GM21737 (cell line): Measurements from ENCODE around the gene PCSK6.
"Not testable (repeated sequence)": the region's sequence is repeated elsewhere in the genome, so short reads cannot be mapped to it uniquely, and the experiment has no call there.

Source experiments
- ATAC-seq: cut with Tn5 transposase; IDR thresholded peaks from one replicate; pipeline ENCODE4 v1.9.1; 2021; ENCODE audit warnings: mild to moderate bottlenecking, moderate library complexity; ENCODE audit not compliant: unreplicated experiment

Gene PCSK6

GRCh38 chr15:101362986-101363566, 126.4 kb downstream of the PCSK6 start:
- ATAC-seq, result no peak

GRCh38 chr15:101362359-101362758, 127.1 kb downstream of the PCSK6 start:
- no peak for ATAC-seq

DNA sequence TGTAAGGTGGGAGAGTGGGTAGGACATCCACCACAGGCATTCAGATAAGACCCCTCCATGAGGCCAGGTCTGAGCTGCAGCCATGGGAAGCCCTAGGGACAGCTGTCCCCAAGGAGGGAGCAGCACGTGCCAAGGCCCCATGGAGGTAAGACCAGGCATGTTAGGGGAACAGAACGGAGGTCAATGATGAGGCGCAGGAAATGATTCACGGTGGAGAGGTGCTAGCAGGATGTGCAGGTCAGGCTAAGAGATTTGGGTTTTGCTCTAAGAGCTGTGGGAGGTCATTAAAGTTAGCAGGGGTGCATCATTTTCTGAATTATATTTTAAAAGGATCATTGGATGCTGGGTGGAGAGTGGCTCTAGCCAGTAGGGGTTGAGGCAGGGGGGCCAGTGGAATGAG, 128.1 kb downstream of the PCSK6 start:
- no peak for ATAC-seq

- no peak for ATAC-seq
Observed at GRCh38 chr15:101359365-101359947, 130.1 kb downstream of the PCSK6 start.

DNA sequence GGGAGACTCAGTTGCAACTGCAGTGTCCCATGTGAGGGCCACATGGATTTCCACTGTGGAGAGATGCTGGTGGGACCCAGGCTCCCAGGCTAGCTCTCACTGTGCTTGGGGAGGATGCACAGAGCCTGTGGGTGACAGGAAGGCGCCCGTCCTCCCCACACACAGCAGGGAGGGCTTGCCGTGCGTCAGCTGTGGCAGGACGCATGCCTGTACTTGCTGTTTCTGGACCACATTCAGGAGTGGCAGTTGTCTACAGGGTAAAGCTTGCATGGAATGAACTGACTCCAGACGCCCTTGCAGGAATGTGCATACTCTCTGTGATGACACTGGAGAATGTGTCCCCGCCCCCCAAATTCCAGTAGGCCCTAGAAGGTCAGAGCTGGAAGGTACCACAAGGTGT, 130.6 kb downstream of the PCSK6 start:
- no peak for ATAC-seq

DNA sequence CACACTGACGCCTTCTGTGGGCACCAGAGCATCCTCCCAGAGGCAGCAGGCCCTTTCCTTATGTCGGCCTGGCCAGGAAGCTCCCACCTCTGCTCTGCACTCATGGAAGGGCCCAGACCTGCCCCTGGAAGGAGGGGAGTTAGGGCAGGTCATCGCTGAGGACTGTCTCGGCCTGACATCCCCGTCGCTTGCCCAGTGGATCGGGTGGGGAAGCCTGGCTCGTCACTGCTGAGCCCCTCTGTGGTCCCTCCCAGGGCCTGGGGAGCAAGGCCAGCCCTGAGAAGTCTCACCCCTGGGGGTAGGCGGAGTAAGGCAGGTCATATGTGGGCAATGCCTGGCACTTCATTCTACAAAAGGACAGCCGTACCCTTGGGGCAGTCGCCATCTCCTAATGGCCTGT, 131.6 kb downstream of the PCSK6 start:
- no peak for ATAC-seq

DNA sequence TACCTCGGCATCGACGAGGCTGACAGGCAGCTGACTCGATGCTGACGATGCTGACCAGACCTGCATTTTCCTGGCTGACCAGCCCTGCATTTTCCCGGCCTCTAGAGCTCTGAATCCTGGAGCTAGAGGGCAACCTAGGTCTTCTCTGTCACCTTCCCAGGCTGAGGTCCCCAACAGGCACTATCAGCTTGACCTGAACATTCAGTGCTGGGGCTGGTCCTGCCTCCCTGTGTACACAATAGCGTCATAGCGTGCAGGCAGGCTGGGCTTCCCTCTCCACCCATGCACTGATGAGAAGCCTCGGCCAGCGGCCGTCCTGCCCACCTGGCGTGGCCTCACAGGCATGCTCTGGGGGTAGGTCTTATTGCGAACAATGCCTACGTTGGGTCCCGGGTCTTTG, 132.2 kb downstream of the PCSK6 start:
- no peak for ATAC-seq

DNA sequence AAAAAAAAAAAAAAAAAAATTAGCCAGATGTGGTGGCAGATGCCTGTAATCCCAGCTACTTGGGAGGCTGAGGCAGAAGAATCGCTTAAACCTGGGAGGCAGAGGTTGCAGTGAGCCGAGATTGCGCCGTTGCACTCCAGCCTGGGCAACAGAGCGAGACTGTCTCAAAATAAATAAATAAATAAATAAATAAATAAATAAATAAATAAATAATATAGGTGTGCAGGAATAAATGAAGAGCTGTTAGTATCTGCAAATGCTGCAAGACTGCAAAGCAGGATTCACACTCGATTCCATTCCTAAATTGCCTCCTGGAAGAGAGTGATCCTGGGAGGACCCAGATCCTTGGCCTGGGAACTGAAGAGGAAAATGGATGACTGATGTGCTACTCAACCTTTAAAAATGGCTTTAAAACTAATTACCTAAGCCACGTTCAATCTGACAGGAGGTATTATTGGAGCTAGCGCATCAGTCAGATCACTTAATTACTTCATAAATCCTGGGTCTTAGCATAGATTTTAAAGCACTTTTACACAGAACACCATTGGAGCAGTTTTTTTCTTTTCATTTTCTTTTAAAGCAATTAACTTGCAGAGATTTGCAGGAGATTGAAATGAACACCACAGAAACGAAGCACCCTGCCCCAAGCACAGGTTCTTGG, 132.9 kb downstream of the PCSK6 start:
- not testable (repeated sequence) for ATAC-seq

DNA sequence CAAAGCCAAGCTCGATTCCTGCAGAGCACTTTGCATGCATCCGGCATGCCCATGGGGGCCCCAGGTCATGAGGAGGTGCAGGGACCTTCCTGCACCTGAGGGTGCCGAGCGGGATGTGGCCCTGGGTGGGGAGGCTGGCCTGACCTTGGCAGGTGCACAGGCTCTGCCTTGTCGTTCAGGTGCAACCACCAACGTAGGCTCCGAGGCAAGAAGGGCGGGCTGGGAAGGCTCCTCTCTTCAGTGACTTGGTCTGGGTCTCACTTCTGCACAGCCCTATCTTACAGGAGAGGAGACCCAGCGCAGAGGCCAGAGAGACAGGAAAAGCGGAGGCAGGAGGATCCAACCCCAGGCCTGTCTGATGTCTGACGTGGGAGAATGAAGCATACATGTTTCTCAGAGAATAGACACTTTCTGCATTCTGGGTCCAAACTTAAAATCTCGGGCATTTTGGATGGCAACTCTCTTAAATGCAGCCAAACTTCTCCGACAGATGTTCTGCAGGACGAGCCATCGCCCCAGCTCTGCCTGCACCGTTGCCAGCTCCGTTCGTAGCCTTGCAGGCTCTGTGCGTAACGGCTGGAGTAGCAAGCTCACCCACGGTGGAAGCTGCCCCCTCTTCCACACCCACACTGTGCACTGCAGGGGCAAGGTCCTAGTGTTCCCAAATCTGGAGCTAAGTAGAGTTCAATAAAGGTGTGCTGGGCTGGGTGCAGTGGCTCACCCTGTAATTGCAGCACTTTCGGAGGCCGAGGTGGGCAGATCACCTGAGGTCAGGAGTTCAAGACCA, 133.6 kb downstream of the PCSK6 start:
- ATAC-seq, result no peak

- no peak for ATAC-seq
Observed at GRCh38 chr15:101354891-101355623, 134.4 kb downstream of the PCSK6 start.

DNA sequence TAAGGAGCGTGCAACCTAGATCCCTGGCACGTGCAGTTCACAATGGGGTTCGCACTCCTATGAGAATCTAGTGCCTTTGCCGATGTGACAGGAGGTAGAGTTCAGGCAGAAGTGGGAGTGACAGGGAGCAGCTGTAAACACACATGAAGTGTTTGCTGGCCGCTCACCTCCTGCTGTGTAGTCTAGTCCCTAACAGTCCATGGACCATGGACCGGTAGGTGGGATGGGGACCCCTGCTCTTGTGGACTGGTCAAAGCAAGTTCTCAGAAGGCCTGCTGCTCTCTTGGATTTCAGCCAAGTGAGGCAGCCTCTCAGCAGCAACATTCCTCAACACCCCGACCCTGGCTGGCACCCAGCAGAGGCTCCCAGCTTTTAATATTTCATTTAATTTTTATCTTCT, 136.3 kb downstream of the PCSK6 start:
- ATAC-seq, result no peak

DNA sequence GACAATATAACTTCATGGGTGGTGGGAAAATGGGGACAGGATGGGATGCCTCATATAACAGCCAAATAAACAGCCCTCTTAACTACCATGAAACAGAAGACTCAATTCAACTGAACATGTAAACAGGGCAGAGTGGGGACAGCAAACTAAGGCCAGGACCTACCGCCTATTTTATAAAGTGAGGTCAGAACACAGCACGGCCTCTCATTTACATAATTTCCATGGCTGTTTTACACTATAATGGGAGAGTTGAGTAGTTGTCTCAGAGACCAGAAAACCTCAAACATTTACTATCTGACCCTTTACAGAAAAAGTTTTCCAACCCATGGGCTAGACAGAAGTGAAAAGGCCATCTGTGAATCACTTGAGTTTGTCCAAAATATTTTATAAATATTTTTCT, 137.8 kb downstream of the PCSK6 start:
- no peak for ATAC-seq

DNA sequence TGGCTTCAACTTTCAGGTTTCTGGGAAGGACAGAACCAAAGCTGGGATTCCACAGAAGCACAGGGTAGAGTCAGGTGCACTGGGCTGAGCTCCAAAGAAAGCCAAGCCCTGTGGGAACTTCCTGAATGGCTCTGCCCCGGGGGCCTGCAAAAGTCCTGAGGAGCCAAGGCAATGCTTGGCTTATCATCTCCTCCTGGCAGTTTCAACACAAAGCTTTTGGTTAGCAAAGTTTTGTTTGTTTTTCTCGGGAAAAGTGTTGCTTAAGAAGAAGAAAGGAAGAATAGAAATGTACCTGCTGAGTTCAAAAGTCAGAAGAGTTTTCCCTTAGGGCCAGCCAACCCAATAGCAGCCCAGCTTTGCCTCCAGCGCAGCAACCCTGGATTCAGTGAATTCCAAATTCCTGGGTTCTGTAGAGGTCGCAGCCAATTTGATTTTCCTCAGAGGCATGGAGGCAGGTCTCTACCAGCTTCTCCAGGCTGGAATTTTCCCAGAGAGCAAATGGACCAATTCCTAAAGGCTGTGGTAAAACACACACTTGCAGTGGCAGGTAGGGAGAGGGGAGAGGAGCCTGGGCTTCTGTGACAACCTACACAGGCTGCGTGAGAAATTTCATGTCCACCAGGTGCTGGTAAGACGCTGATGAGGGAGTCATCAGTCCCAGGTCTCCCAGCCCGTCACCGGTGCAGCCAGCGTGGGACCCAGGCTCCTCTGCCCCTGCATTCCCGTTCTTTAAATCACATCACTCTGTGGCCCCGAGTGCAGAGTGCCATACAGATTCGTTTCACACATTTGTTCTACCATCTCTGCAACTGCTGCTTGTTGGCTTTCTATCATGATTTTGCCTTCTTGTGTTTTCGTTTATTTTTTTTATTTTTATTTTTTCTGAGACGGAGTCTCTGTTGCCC, 140.2 kb downstream of the PCSK6 start:
- no peak for ATAC-seq

- no peak for ATAC-seq
Observed at GRCh38 chr15:101348643-101349042, 140.9 kb downstream of the PCSK6 start.

DNA sequence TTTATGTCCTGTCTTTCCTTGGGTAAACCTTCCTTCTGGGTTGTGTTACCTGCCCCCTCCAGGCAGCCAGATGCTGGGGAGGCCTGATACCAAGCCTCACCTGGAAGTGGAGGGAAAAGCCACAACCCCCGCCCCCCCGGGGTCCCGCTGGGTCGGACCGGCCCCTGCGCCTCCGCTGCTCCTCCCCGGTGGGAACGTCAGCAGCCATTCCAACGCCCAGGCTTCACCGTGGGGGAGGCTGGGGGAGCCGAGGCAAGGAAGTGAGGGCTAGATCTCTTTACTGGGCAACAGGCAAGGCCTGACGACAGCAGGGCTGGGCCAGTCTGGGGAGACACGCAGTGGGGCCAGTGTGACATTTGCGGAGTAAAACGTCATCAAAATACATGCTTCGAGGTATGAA, 141.5 kb downstream of the PCSK6 start:
- no peak for ATAC-seq

DNA sequence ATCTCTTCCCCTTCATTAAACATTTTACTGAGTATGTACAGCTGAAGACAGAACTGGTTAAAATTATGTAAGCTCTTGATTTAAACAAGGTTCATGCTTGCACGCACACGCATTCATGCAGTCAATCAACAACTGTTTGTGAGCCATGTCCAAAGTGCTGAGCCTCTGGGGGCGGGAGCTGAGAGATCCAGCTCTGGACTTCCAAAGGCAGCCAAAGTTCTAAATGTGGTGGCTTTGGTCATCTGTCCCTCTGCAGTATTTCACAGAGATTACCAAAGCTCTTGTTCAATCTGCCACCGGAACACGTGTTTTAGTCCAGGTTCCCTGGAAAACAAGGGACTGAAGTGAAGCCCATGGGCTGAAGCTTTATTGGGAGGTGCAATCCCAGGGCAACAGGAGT, 142.1 kb downstream of the PCSK6 start:
- no peak for ATAC-seq

GRCh38 chr15:101346928-101347327, 142.6 kb downstream of the PCSK6 start:
- no peak for ATAC-seq

- no peak for ATAC-seq
Observed at GRCh38 chr15:101342056-101342455, 147.5 kb downstream of the PCSK6 start.

- no peak for ATAC-seq
Observed at GRCh38 chr15:101338502-101339057, 150.9 kb downstream of the PCSK6 start.

GRCh38 chr15:101337976-101338375, 151.5 kb downstream of the PCSK6 start:
- no peak for ATAC-seq
